Adrenal gland (tissue), 5 donors: ENCODE results near the gene SCFD2.

ENCODE experiments used
- CTCF ChIP-seq, 6 experiments: fragments of 450-650 bp in 4 of 6; fragments of 200-600 bp in 2 of 6; sonication (generic) in 1 of 6; IDR thresholded peaks; 1 replicate in 5 of 6; 2 replicates in 1 of 6; pipeline versions ENCODE4 v1.5.1 to v1.8.0; 2016 to 2021; ENCODE audit warnings: antibody characterized with exemption in 6 of 6, mild to moderate bottlenecking in 2 of 6, moderate library complexity in 1 of 6
- POLR2A ChIP-seq, 2 donors: fragments of 450-650 bp; IDR thresholded peaks; one replicate each; pipeline ENCODE4 v1.6.1; 2017; ENCODE audit warnings: antibody characterized with exemption in 2 of 2, mild to moderate bottlenecking in 2 of 2, moderate library complexity in 1 of 2
- donor health status: DM: no; HTN: no; CAD: no.

DNA sequence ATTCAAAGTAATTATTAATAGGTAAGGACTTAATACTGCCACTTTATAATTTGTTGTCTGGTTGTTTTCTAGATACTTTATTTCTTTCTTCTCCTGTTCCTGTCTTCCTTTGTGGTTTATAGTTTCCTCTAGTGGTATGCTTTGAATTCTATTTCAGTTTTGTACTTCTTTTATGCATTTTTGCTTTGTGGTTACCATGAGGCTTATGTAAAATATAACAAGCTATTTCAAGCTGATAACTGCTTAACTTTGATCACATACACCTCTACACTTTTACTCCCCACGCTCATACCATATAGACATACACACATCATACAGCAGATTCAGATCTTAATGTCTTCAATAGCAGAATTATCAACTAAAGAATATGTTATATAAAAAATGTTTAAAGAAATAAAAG lies 192.3 kb downstream of the SCFD2 start:
- TF ChIP-seq POLR2A (IDR thresholded peaks at IDR 0.05) (no peak), CTCF (IDR thresholded peaks at IDR 0.05) (no peak)
